GM19193 (cell line): ENCODE results near the gene VAMP3.
A peak's percentile ranks its signal among the peaks of the same experiment; 100 is the strongest.

Experiments used
- POLR2A ChIP-seq: IDR thresholded peaks from 4 replicates; pipeline ENCODE4 v1.6.1; 2011; ENCODE audit not compliant: insufficient read depth, insufficient read length; ENCODE audit errors: extremely low read depth

VAMP3 gene, protein sequence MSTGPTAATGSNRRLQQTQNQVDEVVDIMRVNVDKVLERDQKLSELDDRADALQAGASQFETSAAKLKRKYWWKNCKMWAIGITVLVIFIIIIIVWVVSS

DNA sequence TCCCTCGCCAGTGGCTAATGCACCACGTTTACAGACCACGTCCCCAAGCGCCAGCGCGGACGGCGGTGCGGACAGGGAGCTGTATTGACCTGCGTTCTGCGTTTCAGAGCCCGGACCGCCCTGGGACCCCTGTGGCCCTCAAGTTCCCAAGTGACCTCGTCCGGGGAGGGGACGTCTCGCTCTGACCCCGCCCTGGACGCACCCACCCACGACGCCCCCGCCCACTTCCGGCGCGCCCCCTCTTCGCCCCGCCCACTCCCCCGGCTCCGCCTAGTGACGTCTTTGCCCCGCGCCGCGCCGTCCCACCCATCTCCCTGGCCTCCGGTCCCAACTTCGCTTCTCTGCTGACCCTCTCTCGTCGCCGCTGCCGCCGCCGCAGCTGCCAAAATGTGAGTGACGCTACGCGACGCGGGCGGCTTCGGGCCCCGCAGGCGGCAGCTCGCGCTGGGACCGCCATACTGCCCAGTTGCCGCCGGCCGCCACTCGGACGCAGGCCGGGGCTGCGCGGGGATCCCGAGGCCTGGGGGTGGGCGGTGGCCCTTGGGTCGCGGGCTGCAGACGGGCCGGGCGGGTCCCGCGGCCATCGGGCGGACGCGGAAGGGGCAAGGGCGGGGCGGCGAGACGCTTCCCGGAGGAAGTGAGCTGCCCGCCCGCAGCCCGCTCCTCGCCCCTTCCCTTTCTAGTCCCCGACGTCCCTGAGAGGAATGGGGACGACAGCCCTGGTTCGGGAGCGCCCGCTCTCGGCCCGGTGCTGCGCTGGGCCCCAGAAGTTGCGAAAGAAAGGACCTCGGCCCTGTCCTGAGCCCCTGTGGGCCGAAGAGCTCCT is at the start of gene VAMP3:
TSS of gene VAMP3 (plus strand) at position 300 of the 826 bp plus-strand sequence. CDS start at position 388, 88 bp downstream.
- peak; percentile 66 for TF ChIP-seq POLR2A

DNA sequence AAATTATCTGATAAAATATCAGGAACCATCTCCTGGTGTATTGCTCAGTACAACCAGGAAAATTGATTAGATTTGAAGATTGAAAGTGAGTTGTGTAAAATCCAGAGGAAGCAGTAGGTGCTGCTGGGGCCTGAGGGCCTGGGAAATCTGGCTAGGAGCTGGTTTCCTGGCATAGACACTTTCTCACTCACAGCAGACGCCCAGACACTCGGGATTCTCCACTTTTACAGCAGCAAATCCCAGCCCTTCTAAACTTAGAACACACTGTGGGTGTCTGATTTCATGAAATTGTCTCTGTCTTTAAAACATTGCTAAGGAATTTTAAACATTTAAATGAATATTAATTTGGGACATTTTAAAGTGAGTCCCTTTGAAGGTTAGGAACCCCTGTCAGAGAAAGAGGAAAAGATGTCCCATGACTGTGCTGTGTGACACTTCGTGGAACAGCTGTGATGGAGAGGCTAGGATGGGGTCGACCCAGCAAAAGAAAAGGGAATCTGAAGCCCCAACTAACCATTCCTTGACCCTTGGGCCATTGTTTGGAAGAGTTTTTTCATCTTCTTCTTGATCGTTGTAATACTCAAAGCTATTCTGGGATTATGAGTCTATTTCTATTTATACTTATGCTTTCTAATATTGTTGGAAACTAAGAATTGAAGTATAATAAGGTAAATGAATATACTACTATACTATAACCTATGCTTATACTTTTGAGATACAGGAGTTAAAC is 49.0 kb upstream of the VAMP3 start:
- no peak for TF ChIP-seq POLR2A

DNA sequence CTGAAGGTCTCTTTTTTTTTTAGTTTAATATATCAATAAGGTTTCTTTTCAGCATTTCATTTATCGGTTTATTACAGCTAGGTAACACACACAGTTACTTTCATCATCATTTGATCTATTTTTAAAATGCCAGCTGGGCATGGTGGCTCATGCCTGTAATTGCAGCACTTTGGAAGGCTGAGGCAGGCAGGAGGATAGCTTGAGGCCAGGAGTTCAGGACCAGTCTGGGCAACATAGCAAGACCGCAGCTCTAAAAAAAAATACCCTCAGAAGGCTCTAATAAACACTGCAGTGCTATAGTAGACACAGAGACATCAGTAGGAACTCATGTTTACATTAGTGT is 48.5 kb upstream of the VAMP3 start:
- no peak for TF ChIP-seq POLR2A

DNA sequence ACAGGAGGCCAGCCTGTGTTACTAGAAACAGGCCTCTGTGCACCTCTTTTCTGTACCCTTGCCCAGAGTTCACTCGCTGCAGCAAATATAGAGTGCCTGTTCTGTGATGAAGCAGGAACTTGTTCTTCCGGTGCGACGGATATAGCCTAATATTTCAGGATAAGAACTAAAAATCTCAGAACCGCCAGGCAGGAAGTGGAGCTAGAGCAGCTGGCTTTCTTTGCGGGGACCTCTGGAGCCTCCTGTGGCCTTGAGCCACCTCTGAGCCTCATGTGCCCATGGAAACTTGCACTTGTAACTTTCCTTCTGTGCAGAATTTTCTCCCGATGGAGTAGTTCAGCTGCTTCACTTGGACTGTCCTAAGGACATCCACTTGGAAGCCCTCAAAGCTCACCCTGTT is 44.5 kb upstream of the VAMP3 start:
- TF ChIP-seq POLR2A, result no peak

DNA sequence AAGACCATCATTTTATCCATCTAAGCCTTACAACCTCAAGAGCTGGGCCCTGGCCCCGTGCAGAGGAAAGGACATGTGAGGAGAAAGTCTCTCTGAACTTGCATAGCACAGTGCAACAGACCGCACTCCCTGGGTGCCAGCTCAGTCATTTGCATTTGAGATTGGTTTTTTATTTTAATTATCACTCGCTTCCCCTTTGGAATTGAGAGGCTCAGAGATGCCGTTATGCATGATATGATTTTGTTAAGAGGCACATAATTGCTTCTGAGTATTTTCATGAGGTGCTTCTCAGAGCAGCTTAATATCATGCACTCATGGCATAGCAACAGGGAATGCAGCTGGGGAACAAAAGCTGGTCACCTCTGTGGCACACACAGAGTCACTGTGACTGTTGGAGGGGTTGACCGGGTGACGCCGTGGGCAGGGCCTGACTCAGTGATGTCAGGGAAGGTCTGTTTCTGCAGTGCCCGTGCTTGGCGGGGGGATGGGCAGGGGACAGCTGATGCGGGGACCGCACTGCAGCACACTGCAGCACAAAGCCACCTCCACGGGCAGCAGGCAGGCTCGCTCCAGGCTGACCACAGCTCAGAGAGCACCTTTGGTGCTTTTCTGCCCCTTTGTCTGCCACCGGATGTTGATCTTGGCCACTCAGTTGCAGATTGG is 43.2 kb upstream of the VAMP3 start:
- no peak for TF ChIP-seq POLR2A

DNA sequence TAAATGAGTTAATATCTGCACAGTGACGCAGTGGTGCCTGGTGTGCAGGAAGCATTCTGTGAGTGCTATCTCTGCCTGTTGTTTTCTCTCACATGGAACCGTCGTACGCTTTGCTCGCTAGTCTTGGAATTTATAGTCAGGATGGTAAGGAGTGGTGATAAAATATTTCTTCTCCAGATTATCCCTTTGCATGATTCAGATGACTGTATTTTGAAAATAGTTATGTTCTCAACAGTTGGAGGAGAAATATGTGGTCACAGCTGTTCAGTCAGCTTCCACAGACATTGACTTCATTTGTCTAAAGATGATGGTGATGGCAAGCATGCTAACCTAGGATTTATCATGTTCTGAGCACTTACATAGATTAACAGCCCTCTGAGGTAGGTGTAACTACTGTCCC is 41.3 kb upstream of the VAMP3 start:
- TF ChIP-seq POLR2A, result no peak

DNA sequence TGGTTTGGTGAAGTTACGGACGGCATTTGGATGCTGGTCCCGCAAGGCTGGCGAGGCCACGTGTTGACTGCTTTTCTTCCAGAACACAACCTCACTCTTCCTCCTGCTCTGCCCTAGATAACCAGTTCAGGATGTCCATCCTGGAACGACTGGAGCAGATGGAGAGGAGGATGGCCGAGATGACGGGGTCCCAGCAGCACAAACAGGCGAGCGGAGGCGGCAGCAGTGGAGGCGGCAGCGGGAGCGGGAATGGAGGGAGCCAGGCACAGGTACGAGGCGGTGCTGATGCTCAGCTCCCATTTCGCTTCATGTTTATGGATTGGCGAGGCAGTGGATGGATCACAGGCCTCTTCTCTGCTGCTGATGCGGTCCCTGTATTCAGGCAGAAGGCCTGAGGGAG is 38.8 kb upstream of the VAMP3 start:
- TF ChIP-seq POLR2A, result no peak

DNA sequence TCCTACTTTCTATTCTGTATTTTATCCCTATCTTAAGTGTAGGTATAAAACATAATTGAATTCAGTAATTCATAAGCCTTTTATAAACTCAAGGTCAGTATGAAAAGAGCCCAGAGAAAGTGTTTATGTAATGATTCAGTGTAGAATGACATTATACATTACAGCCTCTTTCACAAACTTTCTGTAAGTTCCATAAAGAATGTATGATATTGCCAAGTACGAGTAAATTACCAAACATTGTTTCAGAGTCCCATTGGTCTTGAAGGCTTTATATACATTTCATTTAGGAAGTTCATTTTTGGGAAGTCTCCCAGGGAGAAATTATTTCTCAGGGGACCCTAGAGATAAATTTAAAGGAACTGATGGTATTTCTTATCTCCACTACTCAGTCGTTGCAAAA is 37.8 kb upstream of the VAMP3 start:
- no peak for TF ChIP-seq POLR2A

DNA sequence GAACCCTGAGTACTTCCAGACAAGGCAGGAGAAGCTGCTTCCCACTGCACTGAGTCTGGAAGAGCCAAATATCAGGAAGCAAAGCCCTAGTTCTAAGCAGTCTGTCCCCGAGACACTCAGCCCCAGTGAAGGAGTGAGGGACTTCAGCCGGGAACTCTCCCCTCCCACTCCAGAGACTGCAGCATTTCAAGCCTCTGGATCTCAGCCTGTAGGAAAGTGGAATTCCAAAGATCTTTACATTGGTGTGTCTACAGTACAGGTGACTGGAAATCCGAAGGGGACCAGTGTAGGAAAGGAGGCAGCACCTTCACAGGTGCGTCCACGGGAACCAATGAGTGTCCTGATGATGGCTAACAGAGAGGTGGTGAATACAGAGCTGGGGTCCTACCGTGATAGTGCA is 33.1 kb upstream of the VAMP3 start:
- no peak for TF ChIP-seq POLR2A

DNA sequence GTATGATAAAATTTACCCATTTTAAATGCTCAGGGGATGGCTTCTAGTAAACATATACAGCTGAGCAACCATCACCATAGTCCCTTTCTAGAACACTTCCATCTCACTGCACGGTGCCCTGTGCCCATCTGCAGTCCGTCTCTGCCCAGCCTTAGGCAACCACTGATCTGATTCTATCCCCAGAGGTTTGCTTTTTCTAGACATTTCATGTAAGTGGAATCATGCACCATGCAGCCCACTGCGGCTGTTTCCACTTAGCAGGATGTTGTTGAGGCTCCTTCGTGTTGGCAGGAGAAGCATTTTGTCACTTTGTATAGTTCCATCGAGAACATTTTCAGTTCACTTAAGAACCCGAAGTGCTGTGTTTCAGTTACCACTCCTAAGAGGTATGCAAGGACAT is 27.8 kb upstream of the VAMP3 start:
- no peak for TF ChIP-seq POLR2A

DNA sequence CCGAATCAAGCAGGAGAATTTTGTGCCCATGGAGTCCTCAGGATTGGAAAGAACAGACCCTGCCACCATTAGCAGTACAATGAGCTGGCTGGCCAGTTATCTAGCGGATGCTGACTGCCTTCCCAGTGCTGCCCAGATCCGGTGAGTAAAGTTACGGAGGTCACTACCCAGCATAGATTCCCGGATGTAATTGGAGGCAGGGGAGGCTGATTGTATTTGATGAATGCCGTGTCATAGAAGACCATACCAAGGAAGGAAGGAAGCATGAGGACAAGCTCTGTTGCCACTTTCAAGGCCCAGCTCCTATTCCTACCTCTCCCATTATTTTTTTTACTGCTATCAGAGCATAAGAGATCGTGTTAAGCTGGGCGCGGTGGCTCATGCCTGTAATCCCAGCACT is 26.2 kb upstream of the VAMP3 start:
- TF ChIP-seq POLR2A, result no peak

DNA sequence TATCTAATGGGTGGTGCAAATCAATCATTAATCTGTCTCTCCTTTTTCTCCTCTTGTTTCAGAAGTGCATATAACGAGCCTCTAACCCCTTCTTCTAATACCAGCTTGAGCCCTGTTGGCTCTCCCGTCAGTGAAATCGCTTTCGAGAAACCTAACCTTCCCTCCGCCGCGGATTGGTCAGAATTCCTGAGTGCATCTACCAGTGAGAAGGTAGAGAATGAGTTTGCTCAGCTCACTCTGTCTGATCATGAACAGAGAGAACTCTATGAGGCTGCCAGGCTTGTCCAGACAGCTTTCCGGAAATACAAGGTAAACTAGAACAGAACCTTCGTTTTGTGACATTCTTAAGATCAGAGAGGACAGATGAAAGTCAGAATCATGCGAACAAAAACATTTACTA is 25.3 kb upstream of the VAMP3 start:
- no peak for TF ChIP-seq POLR2A

DNA sequence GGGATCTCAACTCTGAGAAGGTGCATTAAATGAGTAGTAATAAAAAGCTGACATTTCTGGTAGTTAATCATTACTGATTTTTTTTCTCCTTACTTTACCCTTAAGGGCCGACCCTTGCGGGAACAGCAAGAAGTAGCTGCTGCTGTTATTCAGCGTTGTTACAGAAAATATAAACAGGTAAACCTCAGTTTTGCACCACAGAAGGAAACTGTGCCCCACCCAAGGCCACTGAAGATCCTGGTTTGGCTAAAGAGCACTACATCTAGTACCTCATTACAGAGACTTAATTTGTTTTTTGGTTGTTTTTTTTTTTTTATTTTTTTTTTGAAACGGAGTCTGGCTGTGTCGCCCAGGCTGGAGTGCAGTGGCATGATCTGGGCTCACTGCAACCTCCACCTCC is 23.5 kb upstream of the VAMP3 start:
- TF ChIP-seq POLR2A, result no peak

DNA sequence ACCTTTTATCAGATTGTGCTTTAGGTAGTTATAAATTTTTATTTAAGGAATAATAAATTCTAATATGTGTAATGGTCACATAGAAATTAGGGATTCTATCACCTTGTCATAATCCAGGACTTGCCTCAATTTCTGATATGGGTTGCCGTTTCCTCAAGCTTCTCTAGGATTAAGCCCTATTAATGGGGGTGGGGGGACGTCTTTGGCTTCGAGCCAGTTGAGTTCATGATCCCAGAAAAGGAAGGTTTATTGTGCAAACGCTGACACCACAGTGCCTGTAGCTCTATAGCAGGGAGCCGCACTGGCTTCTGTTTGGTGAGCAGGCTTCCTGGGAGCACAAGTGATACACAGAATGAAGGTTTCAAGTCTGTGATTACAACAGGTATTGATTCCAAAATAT is 22.0 kb upstream of the VAMP3 start:
- no peak for TF ChIP-seq POLR2A

DNA sequence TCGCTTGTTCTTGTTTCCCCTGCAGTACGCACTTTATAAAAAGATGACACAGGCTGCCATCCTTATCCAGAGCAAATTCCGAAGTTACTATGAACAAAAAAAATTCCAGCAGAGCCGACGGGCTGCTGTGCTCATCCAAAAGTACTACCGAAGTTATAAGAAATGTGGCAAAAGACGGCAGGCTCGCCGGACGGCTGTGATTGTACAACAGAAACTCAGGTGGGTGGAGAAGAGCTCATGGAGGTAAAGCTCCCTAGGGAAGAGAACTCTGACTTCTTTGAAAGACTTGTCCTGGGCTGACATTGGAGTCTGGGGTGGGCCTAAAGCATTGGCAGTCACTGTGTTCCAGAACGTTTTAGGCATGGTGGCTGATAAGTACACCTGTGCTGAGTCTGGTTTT is 19.9 kb upstream of the VAMP3 start:
- no peak for TF ChIP-seq POLR2A

DNA sequence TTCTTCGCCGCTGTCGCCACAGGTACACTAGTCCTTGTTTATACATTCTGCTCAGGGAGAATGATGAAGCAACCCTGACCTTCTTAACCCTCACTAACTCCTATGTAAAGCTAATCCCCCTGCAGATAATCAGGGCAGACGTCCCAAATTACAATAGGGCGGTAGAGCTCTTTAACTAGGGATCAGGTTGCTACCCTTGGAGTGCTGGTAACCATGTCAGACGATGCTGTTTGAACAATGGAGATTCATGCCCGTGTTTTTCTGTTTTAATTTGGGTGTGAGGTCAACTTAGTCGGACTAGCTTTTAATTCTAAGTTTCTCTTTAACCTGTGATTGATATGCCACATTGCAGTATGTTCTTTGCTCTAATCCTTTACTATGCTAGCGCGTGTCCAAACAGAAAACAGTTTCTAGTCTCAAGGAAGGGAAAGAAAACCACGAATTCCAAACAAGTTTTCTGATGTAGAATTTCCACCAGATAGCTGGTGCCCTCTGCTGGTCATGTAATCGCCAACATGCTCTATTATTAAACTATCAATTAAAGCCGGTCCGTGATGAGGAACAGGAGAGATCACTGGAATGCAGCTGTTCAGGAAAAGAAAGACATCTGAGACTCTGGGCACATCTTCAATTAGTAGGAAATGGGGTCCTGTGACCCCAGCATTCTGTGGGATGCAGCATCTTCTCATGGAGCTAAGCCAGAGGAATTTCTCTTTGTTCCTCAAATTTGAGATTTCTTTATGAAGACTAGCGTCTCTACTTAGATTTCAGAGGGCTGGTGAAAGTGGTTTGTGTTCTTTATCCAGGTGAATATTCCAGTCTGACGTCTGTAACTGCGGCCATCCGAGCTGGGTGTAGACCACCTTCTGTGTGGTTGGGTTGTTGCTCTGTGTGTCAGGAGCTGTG is 18.3 kb upstream of the VAMP3 start:
- TF ChIP-seq POLR2A, result no peak

DNA sequence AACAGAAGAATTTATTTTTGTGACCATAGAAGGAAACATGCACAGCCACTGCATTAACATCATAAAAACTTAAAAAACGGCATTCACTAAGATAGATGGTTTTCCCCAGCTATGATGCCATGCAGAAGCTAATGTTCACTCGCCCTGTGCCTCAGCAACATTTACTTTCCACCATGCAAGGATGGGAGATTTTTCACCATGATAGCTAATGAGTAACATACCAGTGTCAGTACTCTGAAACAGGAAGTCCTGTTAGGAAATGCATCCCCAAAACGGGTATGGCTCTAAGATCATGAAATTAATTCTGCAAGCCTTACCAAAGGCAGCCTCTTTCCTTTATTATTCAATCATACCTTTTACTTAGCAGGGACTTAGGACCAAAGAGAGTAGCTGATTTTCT is 17.5 kb upstream of the VAMP3 start:
- TF ChIP-seq POLR2A, result no peak
